ENCODE results near the gene RAPGEF6.

DNA sequence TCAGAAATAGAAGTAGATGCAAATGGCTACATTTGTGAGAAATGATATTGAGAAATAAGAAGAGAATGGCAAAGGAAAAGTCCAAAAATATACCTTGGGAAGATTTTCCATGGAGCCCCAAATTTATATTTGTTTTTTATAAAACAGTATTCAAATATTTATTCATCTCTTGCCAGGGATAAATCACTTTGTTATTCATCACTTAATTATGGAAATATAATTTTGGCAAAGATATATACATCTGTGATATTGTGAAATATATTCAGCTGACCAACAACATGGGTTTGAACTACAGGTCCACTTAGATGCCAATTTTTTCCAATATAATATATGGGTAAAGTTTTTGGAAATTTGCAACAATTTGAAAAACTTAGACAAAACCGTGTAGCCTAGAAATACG lies 19.7 kb upstream of the RAPGEF6 start:
- TF ChIP-seq REST (IDR thresholded peaks at IDR 0.05; ENCODE audit: insufficient read depth in 1 of 2, low read depth in 2 of 2, low read length in 2 of 2) (no peak), TAF1 (IDR thresholded peaks at IDR 0.05; ENCODE audit: borderline replicate concordance, insufficient read depth, low read length) (no peak), POLR2AphosphoS5 (IDR thresholded peaks at IDR 0.05; ENCODE audit: low read depth, low read length) (no peak), SIN3A (IDR thresholded peaks at IDR 0.05; ENCODE audit: borderline replicate concordance, insufficient read depth, low read length) (no peak), FOXP2 (optimal IDR thresholded peaks at IDR 0.05; ENCODE audit: borderline replicate concordance, extremely low read depth, extremely low read length, insufficient read depth) (no peak)

Measured in PFSK-1 (cell line).